Measurements from ENCODE around the gene CELA2A. TPM values are rescaled to one million over a fixed set of nuclear protein-coding genes. Genes with fewer than 3 reads are reported as not detected.
"Not testable (repeated sequence)": the region's sequence is repeated elsewhere in the genome, so short reads cannot be mapped to it uniquely, and the experiment has no call there.

CELA2A gene
- total and polyA plus RNA-seq, 4 experiments from 2014 or later = not detected

- H3K27ac Mint-ChIP-seq = peak overlapping the region in 3 of 7 donors; percentile 13 to 84 (median 42)
- POLR2A ChIA-PET (ENCODE audit: partially characterized antibody) = interaction anchor here (1.5 kb wide), 1 partner anchor 101 kb away, joined by 3 read pairs; no protein-coding TSS in a partner anchor
- intact Hi-C loops (cut with micrococcal nuclease) = no loop called here
- peaks cover 19 to 54% of the 10 kb centered on the region in 2 donors for H3K36me3 Mint-ChIP-seq
- Histone ChIP-seq H3K4me1 (ENCODE audit: insufficient read depth, low read length) (peaks cover 6% of the 10 kb centered on the region), H3K36me3 (ENCODE audit: insufficient read depth, low read length) (peaks cover 9% of the 10 kb centered on the region), H3K4me3 (ENCODE audit: low read length in 2 of 2) (no peak overlapping the region), H3K9me3 (ENCODE audit: control insufficient read depth in 1 of 2, low read length in 2 of 2) (no peaks in the 10 kb centered on the region), H3K27ac (ENCODE audit: low read depth, low read length) (no peak overlapping the region), H3K27me3 (ENCODE audit: insufficient read depth, low read length) (no peaks in the 10 kb centered on the region)
- H3K9me3 Mint-ChIP-seq = no peaks in the 10 kb centered on the region
- DNase-seq = no peak
- H3K4me1 Mint-ChIP-seq = peaks cover 3 to 24% (median 11%) of the 10 kb centered on the region in 4 donors
- H3K4me3 Mint-ChIP-seq = no peak overlapping the region
- no peaks in the 10 kb centered on the region for H3K27me3 Mint-ChIP-seq
- CTCF ChIA-PET (ENCODE audit: partially characterized antibody) = interaction anchor here (1.1 to 14.3 kb wide), 2 partner anchors 10 to 103 kb away, joined by 3 to 274 read pairs; no protein-coding TSS in a partner anchor
Observed at GRCh38 chr1:15424981-15425380, 31.6 kb upstream of the CELA2A start.

- Histone ChIP-seq H3K9me3 (ENCODE audit: control insufficient read depth in 1 of 2, low read length in 2 of 2) (no peaks in the 10 kb centered on the region), H3K36me3 (ENCODE audit: insufficient read depth, low read length) (peaks cover 9% of the 10 kb centered on the region), H3K27me3 (ENCODE audit: insufficient read depth, low read length) (no peaks in the 10 kb centered on the region), H3K4me3 (ENCODE audit: low read length in 2 of 2) (no peak overlapping the region), H3K4me1 (ENCODE audit: insufficient read depth, low read length) (peaks cover 6% of the 10 kb centered on the region), H3K27ac (ENCODE audit: low read depth, low read length) (no peak overlapping the region)
- no peak for DNase-seq
- peaks cover 16 to 56% of the 10 kb centered on the region in 2 donors for H3K36me3 Mint-ChIP-seq
- H3K4me3 Mint-ChIP-seq = no peak overlapping the region
- H3K27ac Mint-ChIP-seq = peak overlapping the region in 5 of 7 donors; percentile 22 to 87 (median 82)
- ChIA-PET POLR2A (ENCODE audit: partially characterized antibody) (interaction anchor here (1.5 kb wide), 1 partner anchor 102 kb away, joined by 3 read pairs; no protein-coding TSS in a partner anchor), CTCF (ENCODE audit: partially characterized antibody) (interaction anchor here (14.3 kb wide), 1 partner anchor 103 kb away, joined by 274 read pairs; no protein-coding TSS in a partner anchor)
- H3K9me3 Mint-ChIP-seq = no peaks in the 10 kb centered on the region
- H3K27me3 Mint-ChIP-seq = no peaks in the 10 kb centered on the region
- H3K4me1 Mint-ChIP-seq = peaks cover 0 to 23% (median 8%) of the 10 kb centered on the region in 4 donors
- intact Hi-C loops (cut with micrococcal nuclease) = no loop called here
Observed at GRCh38 chr1:15425521-15425920, 31.0 kb upstream of the CELA2A start.

- Histone ChIP-seq H3K36me3 (ENCODE audit: insufficient read depth, low read length) (peaks cover 9% of the 10 kb centered on the region), H3K4me3 (ENCODE audit: low read length in 2 of 2) (no peak overlapping the region), H3K27ac (ENCODE audit: low read depth, low read length) (no peak overlapping the region), H3K27me3 (ENCODE audit: insufficient read depth, low read length) (no peaks in the 10 kb centered on the region), H3K9me3 (ENCODE audit: control insufficient read depth in 1 of 2, low read length in 2 of 2) (no peaks in the 10 kb centered on the region), H3K4me1 (ENCODE audit: insufficient read depth, low read length) (peaks cover 4% of the 10 kb centered on the region)
- CTCF ChIA-PET (ENCODE audit: partially characterized antibody) = interaction anchor here (14.3 kb wide), 1 partner anchor 104 kb away, joined by 274 read pairs; no protein-coding TSS in a partner anchor
- Mint-ChIP-seq H3K9me3 (no peaks in the 10 kb centered on the region), H3K36me3 (peaks cover 13 to 52% of the 10 kb centered on the region in 2 donors), H3K4me1 (peaks cover 0 to 23% (median 6%) of the 10 kb centered on the region in 4 donors), H3K4me3 (no peak overlapping the region), H3K27me3 (no peaks in the 10 kb centered on the region), H3K27ac (peak overlapping the region; percentile 67 to 87 (median 82))
- intact Hi-C loops (cut with micrococcal nuclease) = no loop called here
- POLR2A ChIA-PET (ENCODE audit: partially characterized antibody) = interaction anchor here (1.5 kb wide), 1 partner anchor 102 kb away, joined by 3 read pairs; no protein-coding TSS in a partner anchor
- no peak for DNase-seq
Observed at GRCh38 chr1:15425958-15426357, 30.6 kb upstream of the CELA2A start.

- no peak overlapping the region for H3K27ac ChIP-seq (ENCODE audit: low read depth, low read length)
- H3K27me3 Mint-ChIP-seq = no peaks in the 10 kb centered on the region
- no peaks in the 10 kb centered on the region for H3K27me3 ChIP-seq (ENCODE audit: insufficient read depth, low read length)
- peak overlapping the region; percentile 68 to 87 (median 82) for H3K27ac Mint-ChIP-seq
- intact Hi-C loops (cut with micrococcal nuclease) = no loop called here
- H3K4me1 Mint-ChIP-seq = peaks cover 0 to 19% (median 2%) of the 10 kb centered on the region in 4 donors
- DNase-seq = no peak
- H3K9me3 ChIP-seq (ENCODE audit: control insufficient read depth in 1 of 2, low read length in 2 of 2) = no peaks in the 10 kb centered on the region
- ChIA-PET CTCF (ENCODE audit: partially characterized antibody) (interaction anchor here (14.3 kb wide), 1 partner anchor 104 kb away, joined by 274 read pairs; no protein-coding TSS in a partner anchor), POLR2A (ENCODE audit: partially characterized antibody) (no interaction called here)
- H3K9me3 Mint-ChIP-seq = no peaks in the 10 kb centered on the region
- peak overlapping the region in 1 of 8 donors; percentile 44 for H3K4me3 Mint-ChIP-seq
- no peak overlapping the region for H3K4me3 ChIP-seq (ENCODE audit: low read length in 2 of 2)
- H3K36me3 ChIP-seq (ENCODE audit: insufficient read depth, low read length) = peaks cover 9% of the 10 kb centered on the region
- peaks cover 12 to 47% of the 10 kb centered on the region in 2 donors for H3K36me3 Mint-ChIP-seq
- H3K4me1 ChIP-seq (ENCODE audit: insufficient read depth, low read length) = no peaks in the 10 kb centered on the region
Observed at GRCh38 chr1:15426492-15427279, 29.8 kb upstream of the CELA2A start.

- intact Hi-C loops (cut with micrococcal nuclease) = no loop called here
- Mint-ChIP-seq H3K27ac (peak overlapping the region in 4 of 7 donors; percentile 18 to 84 (median 68)), H3K9me3 (no peaks in the 10 kb centered on the region), H3K4me1 (peaks cover 0 to 16% (median 1%) of the 10 kb centered on the region in 4 donors), H3K36me3 (peaks cover 12 to 45% of the 10 kb centered on the region in 2 donors), H3K4me3 (no peak overlapping the region), H3K27me3 (no peaks in the 10 kb centered on the region)
- ChIA-PET CTCF (ENCODE audit: partially characterized antibody) (interaction anchor here (1.3 to 14.3 kb wide), 2 partner anchors 10 to 105 kb away, joined by 4 to 274 read pairs; no protein-coding TSS in a partner anchor), POLR2A (ENCODE audit: partially characterized antibody) (no interaction called here)
- no peak overlapping the region for H3K4me3 ChIP-seq (ENCODE audit: low read length in 2 of 2)
- no peak for DNase-seq
- H3K27ac ChIP-seq (ENCODE audit: low read depth, low read length) = no peak overlapping the region
- H3K4me1 ChIP-seq (ENCODE audit: insufficient read depth, low read length) = no peaks in the 10 kb centered on the region
- no peaks in the 10 kb centered on the region for H3K9me3 ChIP-seq (ENCODE audit: control insufficient read depth in 1 of 2, low read length in 2 of 2)
- no peaks in the 10 kb centered on the region for H3K27me3 ChIP-seq (ENCODE audit: insufficient read depth, low read length)
- H3K36me3 ChIP-seq (ENCODE audit: insufficient read depth, low read length) = peaks cover 9% of the 10 kb centered on the region
Observed at GRCh38 chr1:15427280-15427666, 29.3 kb upstream of the CELA2A start.

GRCh38 chr1:15428252-15428651, 28.3 kb upstream of the CELA2A start:
- H3K4me3 ChIP-seq (ENCODE audit: low read length in 2 of 2); H3K36me3 ChIP-seq (ENCODE audit: insufficient read depth, low read length); DNase-seq; H3K4me3 Mint-ChIP-seq; H3K27me3 Mint-ChIP-seq; H3K27me3 ChIP-seq (ENCODE audit: insufficient read depth, low read length); POLR2A ChIA-PET (ENCODE audit: partially characterized antibody); intact Hi-C loops (cut with micrococcal nuclease); H3K4me1 ChIP-seq (ENCODE audit: insufficient read depth, low read length); H3K9me3 ChIP-seq (ENCODE audit: control insufficient read depth in 1 of 2, low read length in 2 of 2); H3K27ac ChIP-seq (ENCODE audit: low read depth, low read length); H3K9me3 Mint-ChIP-seq: not testable (repeated sequence)
- peaks cover 12 to 47% of the 10 kb centered on the region in 2 donors for H3K36me3 Mint-ChIP-seq
- CTCF ChIA-PET (ENCODE audit: partially characterized antibody) = interaction anchor here (1.3 to 14.3 kb wide), 3 partner anchors 8 to 106 kb away, joined by 4 to 274 read pairs (median 6); no protein-coding TSS in a partner anchor
- peak overlapping the region in 4 of 7 donors; percentile 71 to 84 (median 77) for H3K27ac Mint-ChIP-seq
- peaks cover 0 to 16% (median 1%) of the 10 kb centered on the region in 4 donors for H3K4me1 Mint-ChIP-seq
